HepG2 (cell line): Measurements from ENCODE around the gene PIEZO1. TPM values are rescaled to one million over a fixed set of nuclear protein-coding genes. Genes with fewer than 3 reads are reported as not detected.

Source experiments
- FOXM1 ChIP-seq: sonication (generic); formaldehyde crosslinking; IDR thresholded peaks from 2 replicates; pipeline ENCODE4 v1.5.0; 2020; ENCODE audit warnings: missing genetic modification reagents
- HOXA9 ChIP-seq: sonication (generic); formaldehyde crosslinking; IDR thresholded peaks from 2 replicates; pipeline ENCODE4 v1.8.1; 2022; ENCODE audit warnings: missing genetic modification reagents, mild to moderate bottlenecking, moderate library complexity, borderline replicate concordance
- KDM4B ChIP-seq: sonication (generic); formaldehyde crosslinking; IDR thresholded peaks from 2 replicates; pipeline ENCODE4 v1.4.0; 2020; ENCODE audit warnings: missing genetic modification reagents
- PRDM4 ChIP-seq: sonication (generic); formaldehyde crosslinking; IDR thresholded peaks from 2 replicates; pipeline ENCODE4 v1.9.0; 2021; ENCODE audit warnings: missing genetic modification reagents, borderline replicate concordance
- SAP130 ChIP-seq: IDR thresholded peaks from 2 replicates; pipeline ENCODE4 v1.6.1; 2016; ENCODE audit warnings: low read depth
- TFDP1 ChIP-seq: IDR thresholded peaks from 2 replicates; pipeline ENCODE4 v1.6.1; 2016; ENCODE audit warnings: missing compliant biosample characterization, missing genetic modification reagents, borderline replicate concordance
- THAP9 ChIP-seq: sonication (generic); formaldehyde crosslinking; IDR thresholded peaks from 2 replicates; pipeline ENCODE4; 2020; ENCODE audit warnings: missing genetic modification reagents, mild to moderate bottlenecking, borderline replicate concordance
- TP53 ChIP-seq: sonication (generic); formaldehyde crosslinking; conservative IDR thresholded peaks from 2 replicates; pipeline ENCODE4 v1.4.0; 2020; ENCODE audit warnings: missing genetic modification reagents
- ZNF280B ChIP-seq: sonication (generic); formaldehyde crosslinking; IDR thresholded peaks from 2 replicates; pipeline ENCODE4 v1.5.0; 2020; ENCODE audit warnings: missing genetic modification reagents, mild to moderate bottlenecking, borderline replicate concordance
- ZNF331 ChIP-seq: sonication (generic); formaldehyde crosslinking; IDR thresholded peaks from 2 replicates; pipeline ENCODE4 v1.4.0; 2020; ENCODE audit warnings: missing genetic modification reagents
- ZNF407 ChIP-seq: sonication (generic); formaldehyde crosslinking; IDR thresholded peaks from one replicate; pipeline ENCODE4 v1.5.1; 2020; ENCODE audit warnings: mild to moderate bottlenecking, missing genetic modification reagents; ENCODE audit errors: not compliant biosample characterization
- polyA plus RNA-seq, 8 experiments: library from polyadenylated mRNA; depleted of rRNA in 3 of 8; stranded (reverse) in 7 of 8; unstranded in 1 of 8; fragments of >200 nt; fragmentation: Illumina TruSeq in 4 of 8; extraction: Trizol in 4 of 8; gene quantifications; 2 replicates each; pipeline versions ENCODE4 v1.2.1 to v1.2.3, GENCODE V29; 2011 to 2016; ENCODE audit warnings: low read depth in 4 of 8, missing spikeins in 1 of 8, mixed read lengths in 1 of 8; ENCODE audit not compliant: insufficient read depth in 1 of 8
- total RNA-seq, 5 experiments: library from RNA; depleted of rRNA; stranded (reverse); fragments of >200 nt; fragmentation: Illumina TruSeq; extraction: Trizol; gene quantifications; 2 replicates each; pipeline ENCODE4 v1.2.3, GENCODE V29; 2016; ENCODE audit warnings: low read depth in 1 of 5

The PIEZO1 gene
- total and polyA plus RNA-seq, 2 of the 13 experiments (the other 11 are each of a cell fraction or from before 2014, with no cell fraction given), result 67.9 to 85.0 TPM

- 0 out of 2 replicates have a peak, but pooled peaks have one; percentile 40 for TF ChIP-seq PRDM4 (CRISPR knock-in tag)
- 0 out of 2 replicates have a peak, but pooled peaks have one; percentile 30 for TF ChIP-seq KDM4B (CRISPR knock-in tag)
- no peak for TF ChIP-seq HOXA9 (CRISPR knock-in tag)
- TF ChIP-seq FOXM1, result no peak
- TF ChIP-seq SAP130, result peak; percentile 98
- TF ChIP-seq ZNF407 (CRISPR knock-in tag), result peak; percentile 57
- TF ChIP-seq ZNF331 (CRISPR knock-in tag), result peak; percentile 81
- TF ChIP-seq ZNF280B (CRISPR knock-in tag), result peak; percentile 27; the same call in 1 of the 2 replicates
- TF ChIP-seq THAP9, result no peak
- TF ChIP-seq TP53 (CRISPR knock-in tag), result no peak
- TF ChIP-seq TFDP1 (CRISPR knock-in tag), result peak; percentile 77; the same call in 1 of the 2 replicates
Measured at GRCh38 chr16:88759245-88759975, 25.6 kb downstream of the PIEZO1 start (continued).
